ENCODE data around the gene RET.

- TF ChIP-seq MAX (IDR thresholded peaks at IDR 0.05) = no peak
- TF ChIP-seq RFX5 (IDR thresholded peaks at IDR 0.05; ENCODE audit: borderline replicate concordance, low read depth, low read length) = no peak
Measured at GRCh38 chr10:43115881-43116595, 39.2 kb downstream of the RET start.

All from H1 (cell line).